ENCODE data around the gene NUDT22. TPM values are rescaled to one million over a fixed set of nuclear protein-coding genes. Genes with fewer than 3 reads are reported as not detected.
"Not testable (repeated sequence)": the region's sequence is repeated elsewhere in the genome, so short reads cannot be mapped to it uniquely, and the experiment has no call there.

NUDT22 gene
- total RNA-seq, 2 donors from 2014 or later, result 78.6 to 92.9 TPM

DNA sequence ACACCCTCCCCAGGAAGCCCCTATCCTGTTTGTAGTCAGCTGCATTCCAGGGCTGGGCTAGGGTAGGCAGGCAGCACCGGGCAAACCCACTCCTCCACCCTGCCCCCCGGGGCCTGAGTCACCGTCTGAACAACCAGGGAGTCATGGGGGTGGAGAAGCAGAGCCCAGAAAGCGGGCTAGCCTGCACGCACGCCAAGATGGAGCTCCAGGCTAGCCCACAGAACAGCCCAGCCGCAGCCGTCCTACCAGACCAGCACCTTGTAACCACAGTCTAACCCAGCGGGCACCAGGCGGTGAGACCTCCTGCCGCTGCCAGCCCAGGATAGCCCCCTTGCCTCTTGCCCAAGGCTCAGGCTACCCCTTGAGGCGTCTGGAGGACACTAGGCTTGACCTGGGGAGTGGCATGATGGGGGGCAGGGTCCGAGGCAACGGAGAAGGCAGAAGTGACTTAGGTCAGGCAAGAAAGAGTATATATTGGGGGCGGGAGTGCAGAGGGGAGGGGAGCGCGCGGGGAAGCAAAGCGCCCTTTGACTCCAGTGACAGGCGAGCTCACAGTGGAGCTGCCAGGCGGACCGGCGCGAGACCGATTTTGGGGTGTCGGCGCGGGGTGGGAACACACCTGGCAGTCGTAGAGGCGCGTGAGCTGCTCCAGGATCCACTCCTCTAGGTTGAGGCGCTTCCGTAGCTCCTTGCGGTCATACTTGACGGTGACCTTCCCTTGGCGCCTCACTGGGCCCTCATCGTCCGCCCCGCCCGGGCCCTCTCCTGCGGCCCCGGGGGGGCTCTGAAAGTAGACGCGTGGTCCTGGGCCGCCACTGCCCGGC is 19.9 kb downstream of the NUDT22 start:
- Mint-ChIP-seq H3K4me3 (peak overlapping the region; percentile 93), H3K36me3 (ENCODE audit: insufficient read depth in 2 of 2) (peaks cover 1% of the 10 kb centered on the region in 2 donors), H3K9me3 (no peaks in the 10 kb centered on the region), H3K27ac (peak overlapping the region; percentile 65), H3K4me1 (ENCODE audit: low read depth) (peaks cover 44% of the 10 kb centered on the region), H3K27me3 (ENCODE audit: low read depth) (no peaks in the 10 kb centered on the region)
- ATAC-seq (replicated peaks in 1 of 2) (peak; percentile 12), DNase-seq (peak; percentile 79 to 88)

DNA sequence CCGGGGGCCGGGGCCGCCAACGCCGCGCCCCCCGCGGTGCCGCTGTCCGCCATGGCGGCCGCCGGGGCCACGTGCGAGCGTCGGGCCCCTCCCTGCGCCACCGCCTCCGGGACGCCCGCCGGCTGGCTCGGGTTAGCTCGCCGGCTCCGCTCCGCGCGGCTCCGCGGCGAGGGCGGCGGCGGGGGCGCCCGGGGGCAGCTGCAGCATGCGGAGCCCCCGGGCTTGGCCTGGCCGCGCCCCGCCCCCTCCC is 20.5 kb downstream of the NUDT22 start:
- not testable (repeated sequence) for H3K27me3 Mint-ChIP-seq (ENCODE audit: low read depth)

DNA sequence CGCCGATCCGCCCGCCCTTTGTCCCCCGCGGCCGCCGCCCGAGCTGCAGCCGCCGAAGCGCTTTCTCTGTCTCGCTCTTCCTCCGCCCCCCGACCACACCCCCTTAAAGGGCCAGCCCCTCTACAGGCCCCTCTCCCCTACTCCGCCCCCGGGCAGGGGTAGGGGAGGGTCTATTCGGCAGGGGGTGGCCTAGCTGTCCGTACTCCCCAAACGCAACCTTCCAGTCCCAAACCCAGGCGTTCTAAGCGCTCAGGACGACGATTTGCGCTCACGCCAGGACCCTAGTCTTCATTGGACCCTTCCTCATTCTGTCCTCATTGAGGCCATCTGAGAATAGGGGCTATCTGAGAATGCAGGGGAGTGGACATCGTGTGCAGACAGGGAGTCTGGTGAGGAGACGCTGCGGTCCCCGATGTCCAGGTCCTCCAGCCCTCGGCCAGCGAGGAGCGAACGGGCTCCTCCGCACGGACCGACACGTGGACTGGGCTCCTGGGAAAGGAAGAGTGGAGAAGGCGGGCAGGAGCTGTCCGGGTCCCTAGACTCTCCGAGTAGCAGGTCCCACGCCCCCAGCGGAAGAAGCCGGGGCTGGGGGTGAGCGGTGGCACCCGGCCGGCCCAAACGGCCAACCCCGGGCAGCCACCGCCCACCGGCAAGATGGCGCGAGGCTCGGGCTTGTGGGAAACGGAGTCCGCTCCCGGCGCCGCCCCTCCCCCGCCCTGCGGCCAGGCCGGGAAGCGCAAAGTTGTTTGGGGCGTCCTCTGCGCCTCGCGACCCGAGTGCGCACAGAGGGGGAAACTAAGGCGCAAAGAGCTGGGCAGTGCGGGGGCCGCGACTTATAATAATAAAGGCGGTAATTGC is 21.0 kb downstream of the NUDT22 start, which contains the start of gene PPP1R14B:
TSS of gene PPP1R14B (minus strand) at position 73 of the 858 bp plus-strand sequence. CDS start 270 bp downstream, outside the sequence.
- peak within 1 kb of the TSS; percentile 65 for H3K27ac Mint-ChIP-seq
- peak; percentile 87 to 91 for DNase-seq

More for the DNA sequence above, 20.5 kb downstream of the NUDT22 start:
- Mint-ChIP-seq H3K4me1 (ENCODE audit: low read depth) (peaks cover 44% of the 10 kb centered on the region), H3K4me3 (peak overlapping the region; percentile 88 to 91)
- H3K36me3 Mint-ChIP-seq (ENCODE audit: insufficient read depth in 2 of 2); H3K27ac Mint-ChIP-seq; H3K9me3 Mint-ChIP-seq; DNase-seq: not testable (repeated sequence)
- peak; percentile 14 to 25 for ATAC-seq (replicated peaks in 1 of 2)

DNA sequence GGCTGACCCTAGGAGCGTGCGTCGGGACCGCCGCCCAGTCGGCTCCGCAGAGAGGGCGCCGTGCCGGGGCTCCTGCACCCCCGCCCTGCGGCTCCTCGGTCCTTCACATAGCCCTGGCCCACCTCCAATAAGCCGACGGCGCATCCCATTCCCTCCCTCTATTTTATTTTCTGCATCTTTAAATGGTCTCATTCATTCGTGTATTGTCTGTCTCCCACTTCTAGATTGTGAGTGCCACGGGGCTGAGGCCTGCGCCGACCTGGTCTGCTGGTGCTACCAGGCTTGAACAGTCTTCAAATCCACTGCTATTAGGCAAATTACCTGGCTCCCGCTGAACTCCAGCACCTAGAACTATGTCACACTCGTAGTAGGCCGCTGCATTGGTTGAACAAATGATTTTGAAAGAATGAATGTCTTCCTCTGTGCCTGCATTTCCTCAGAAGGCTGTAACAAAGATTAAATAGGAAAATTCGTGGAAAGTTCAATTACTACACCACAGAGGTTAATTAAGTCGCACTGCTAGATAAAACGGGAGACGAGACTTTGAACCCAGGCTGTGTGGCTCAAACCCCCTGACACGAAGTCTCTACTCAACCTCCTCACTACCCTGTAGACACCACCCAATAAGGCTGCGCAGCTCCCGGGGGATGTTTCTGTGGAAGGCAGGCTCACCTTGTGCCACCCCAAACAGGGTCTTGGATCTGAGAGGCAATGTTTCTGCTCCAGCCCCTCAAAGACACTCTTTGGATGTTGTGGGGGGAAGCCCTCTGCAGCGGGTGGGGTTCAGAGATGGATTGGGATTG is 21.9 kb downstream of the NUDT22 start:
- no peaks in the 10 kb centered on the region for H3K27me3 Mint-ChIP-seq (ENCODE audit: low read depth)
- H3K9me3 Mint-ChIP-seq, result no peaks in the 10 kb centered on the region
- DNase-seq, result no peak
- no peak overlapping the region for H3K27ac Mint-ChIP-seq
- no peaks in the 10 kb centered on the region for H3K36me3 Mint-ChIP-seq (ENCODE audit: insufficient read depth in 2 of 2)
- peak overlapping the region; percentile 65 to 88 for H3K4me3 Mint-ChIP-seq
- peaks cover 46% of the 10 kb centered on the region for H3K4me1 Mint-ChIP-seq (ENCODE audit: low read depth)
- ATAC-seq (replicated peaks in 1 of 2), result no peak

More for the DNA sequence above, 21.0 kb downstream of the NUDT22 start, which contains the start of gene PPP1R14B:
- ATAC-seq (replicated peaks in 1 of 2), result peak; percentile 66 to 72
- no peaks in the 10 kb centered on the region for H3K36me3 Mint-ChIP-seq (ENCODE audit: insufficient read depth in 2 of 2)
- H3K27me3 Mint-ChIP-seq (ENCODE audit: low read depth), result no peaks in the 10 kb centered on the region
- H3K4me1 Mint-ChIP-seq (ENCODE audit: low read depth), result peaks cover 50% of the 10 kb centered on the region
- H3K9me3 Mint-ChIP-seq, result no peaks in the 10 kb centered on the region
- H3K4me3 Mint-ChIP-seq, result peak within 1 kb of the TSS; percentile 93

DNA sequence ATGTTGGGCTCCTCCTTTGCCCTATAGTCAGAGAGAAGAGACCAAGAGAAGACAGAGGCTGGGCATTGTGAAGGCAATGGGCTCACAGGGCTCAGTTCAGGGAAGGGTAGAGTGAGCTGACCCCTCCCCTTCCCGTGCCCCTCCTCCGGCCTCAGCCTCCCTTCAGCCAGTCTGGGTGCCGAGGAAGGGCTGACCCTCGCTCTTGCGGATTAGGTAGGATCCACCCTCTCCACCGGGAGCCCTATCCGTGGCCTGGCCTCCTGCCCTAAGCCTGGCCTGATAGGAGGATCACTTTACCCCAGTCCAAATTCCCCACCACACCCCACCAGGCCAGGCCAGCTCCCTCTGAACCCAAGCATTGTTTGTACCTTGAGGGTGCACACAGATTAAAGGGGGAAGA is 22.5 kb downstream of the NUDT22 start:
- H3K27ac Mint-ChIP-seq, result no peak overlapping the region
- H3K4me3 Mint-ChIP-seq, result peak overlapping the region in 1 of 2 donors; percentile 88
- ATAC-seq (replicated peaks in 1 of 2) (no peak), DNase-seq (no peak)
- H3K36me3 Mint-ChIP-seq (ENCODE audit: insufficient read depth in 2 of 2), result no peaks in the 10 kb centered on the region
- H3K4me1 Mint-ChIP-seq (ENCODE audit: low read depth), result peaks cover 39% of the 10 kb centered on the region
- H3K9me3 Mint-ChIP-seq, result no peaks in the 10 kb centered on the region
- no peaks in the 10 kb centered on the region for H3K27me3 Mint-ChIP-seq (ENCODE audit: low read depth)

DNA sequence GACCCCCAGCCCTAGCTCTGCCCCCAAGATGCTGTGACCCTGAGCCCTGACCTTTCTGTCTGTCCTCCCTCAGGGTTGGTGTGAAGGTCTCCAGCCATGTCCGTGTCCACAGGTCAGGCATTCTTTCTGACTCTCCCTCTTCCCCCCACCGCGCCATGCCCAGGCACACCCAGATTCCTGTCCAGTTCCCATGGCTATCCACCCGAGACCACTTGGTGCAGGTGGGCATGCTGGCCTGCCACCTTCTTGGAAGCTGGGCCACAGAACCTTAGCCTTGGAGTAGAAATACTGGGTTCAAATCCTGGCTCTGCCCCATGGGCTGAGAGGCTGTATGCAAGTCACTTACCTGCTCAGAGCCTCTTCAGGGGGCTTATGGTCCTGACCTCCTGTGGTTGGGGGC is 23.0 kb downstream of the NUDT22 start:
- Mint-ChIP-seq H3K9me3 (no peaks in the 10 kb centered on the region), H3K27me3 (ENCODE audit: low read depth) (no peaks in the 10 kb centered on the region), H3K4me1 (ENCODE audit: low read depth) (peaks cover 34% of the 10 kb centered on the region), H3K36me3 (ENCODE audit: insufficient read depth in 2 of 2) (no peaks in the 10 kb centered on the region), H3K27ac (no peak overlapping the region), H3K4me3 (peak overlapping the region in 1 of 2 donors; percentile 39)
- ATAC-seq (replicated peaks in 1 of 2) (no peak), DNase-seq (no peak)

DNA sequence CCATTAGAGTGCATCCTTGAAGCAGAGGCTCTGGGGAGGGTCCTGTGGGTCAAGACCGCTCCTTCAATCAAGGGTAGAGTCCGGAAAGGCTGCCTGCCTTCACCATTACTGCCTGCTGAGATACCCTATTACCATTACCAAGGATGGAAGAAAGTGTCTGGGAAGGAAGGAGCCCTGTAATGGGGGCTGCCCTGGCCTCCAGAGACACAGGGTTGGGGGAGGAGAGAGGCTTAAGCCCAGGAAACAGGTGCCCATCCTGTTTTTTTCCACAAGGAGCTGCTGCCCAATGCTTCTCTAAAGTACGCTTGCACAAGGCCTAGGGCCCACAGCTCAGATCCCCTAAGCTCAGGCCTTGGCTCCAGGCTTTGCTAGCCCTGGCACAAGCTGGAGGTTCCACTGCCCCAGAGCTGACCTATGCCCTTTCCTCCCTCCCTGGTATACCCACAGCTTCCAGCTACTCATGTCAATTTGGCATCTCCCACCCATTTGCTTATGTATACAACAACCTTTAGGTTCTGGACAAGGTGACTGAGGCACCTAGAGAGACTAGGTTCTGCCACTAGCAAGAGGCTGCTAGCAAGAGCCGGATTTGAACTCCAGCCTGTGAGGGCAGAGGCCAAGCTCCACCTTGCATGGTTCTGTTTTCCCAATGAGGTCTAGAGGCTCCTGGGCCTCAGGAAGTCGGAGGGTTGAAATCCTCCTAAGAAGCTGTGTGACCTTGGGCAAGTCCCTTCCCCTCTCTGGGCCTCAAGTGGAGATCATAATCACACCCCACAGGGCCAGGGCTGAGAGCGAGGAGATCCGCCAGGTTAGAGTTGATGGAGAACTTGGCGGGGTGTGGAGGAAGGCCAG is 23.7 kb downstream of the NUDT22 start:
- Mint-ChIP-seq H3K27ac (no peak overlapping the region), H3K4me1 (ENCODE audit: low read depth) (peaks cover 32% of the 10 kb centered on the region), H3K27me3 (ENCODE audit: low read depth) (no peaks in the 10 kb centered on the region), H3K36me3 (ENCODE audit: insufficient read depth in 2 of 2) (no peaks in the 10 kb centered on the region), H3K9me3 (no peaks in the 10 kb centered on the region), H3K4me3 (peak overlapping the region; percentile 62 to 87)
- no peak for ATAC-seq (replicated peaks in 1 of 2)
- no peak for DNase-seq

DNA sequence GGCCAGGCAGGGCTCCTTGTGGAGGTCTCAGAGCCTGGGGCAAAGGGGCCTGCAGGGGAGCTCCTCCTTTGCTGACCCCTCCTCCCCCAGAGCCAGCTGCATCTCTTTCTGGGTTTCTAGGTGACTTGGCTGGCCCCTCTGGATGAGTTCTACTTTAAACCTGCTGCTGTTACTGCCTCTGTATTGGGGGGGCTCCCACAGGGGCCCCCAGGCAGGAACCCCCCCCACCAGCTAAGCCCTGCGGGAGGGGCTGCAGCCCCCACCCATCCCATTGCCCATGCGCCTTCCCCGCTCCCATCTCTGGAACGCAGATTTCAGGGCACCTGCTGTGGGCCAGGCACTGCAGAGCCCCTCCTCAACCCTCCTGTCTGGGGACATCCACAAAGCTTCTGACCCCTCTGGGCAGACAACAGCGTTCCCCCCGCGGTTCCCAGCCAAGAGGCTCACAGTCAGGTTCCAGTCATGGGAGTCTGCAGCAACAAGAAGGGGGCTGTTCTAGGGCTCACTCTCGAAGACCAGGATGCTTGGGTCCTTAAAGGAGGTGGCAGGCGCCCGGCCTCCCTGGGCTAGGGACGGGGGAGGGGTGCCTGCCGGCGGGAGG is 24.4 kb downstream of the NUDT22 start:
- ATAC-seq (replicated peaks in 1 of 2) (peak in 1 of 2 donors; percentile 1), DNase-seq (no peak)
- Mint-ChIP-seq H3K9me3 (no peaks in the 10 kb centered on the region), H3K36me3 (ENCODE audit: insufficient read depth in 2 of 2) (no peaks in the 10 kb centered on the region), H3K27me3 (ENCODE audit: low read depth) (no peaks in the 10 kb centered on the region), H3K4me3 (peak overlapping the region; percentile 81 to 87), H3K4me1 (ENCODE audit: low read depth) (peaks cover 32% of the 10 kb centered on the region), H3K27ac (no peak overlapping the region)

DNA sequence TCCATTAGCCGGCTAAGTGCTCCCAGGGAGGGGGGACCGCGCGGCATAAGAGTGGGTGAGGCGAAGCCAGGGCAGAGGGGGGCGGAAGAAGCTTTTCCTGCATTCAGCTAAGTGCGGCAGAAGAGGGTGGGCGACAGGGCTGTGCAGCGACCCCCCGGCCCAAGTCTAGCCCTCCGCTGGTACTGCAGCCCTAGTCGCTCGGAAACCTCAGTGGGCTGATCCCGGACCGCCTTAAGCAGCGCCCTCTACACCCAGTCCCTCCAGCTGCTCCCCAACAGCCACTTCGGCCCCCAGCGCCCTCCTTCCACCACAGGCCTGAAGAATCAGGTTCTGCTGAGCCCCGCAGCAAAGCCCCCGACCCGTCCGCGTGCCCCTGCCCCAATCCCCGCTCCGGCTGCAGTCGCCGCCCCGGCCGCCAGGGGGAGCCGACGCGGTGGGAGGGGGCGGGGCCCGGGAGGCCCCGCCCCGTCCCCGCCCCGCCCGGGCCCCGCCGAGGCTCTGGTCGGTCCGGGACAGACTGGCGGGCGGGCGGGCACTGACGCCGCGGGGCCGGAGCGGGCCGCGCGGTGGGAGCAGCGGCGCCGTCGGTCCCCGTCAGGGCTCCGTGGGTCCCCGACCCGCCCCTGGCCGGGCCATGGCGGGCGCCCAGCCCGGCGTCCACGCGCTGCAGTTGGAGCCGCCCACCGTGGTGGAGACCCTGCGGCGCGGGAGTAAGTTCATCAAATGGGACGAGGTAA is 25.1 kb downstream of the NUDT22 start, which contains the start of gene PLCB3:
TSS of gene PLCB3 (plus strand) at position 515 of the 737 bp plus-strand sequence. CDS start at position 635, 120 bp downstream.
- DNase-seq (peak; percentile 61 to 77), ATAC-seq (replicated peaks in 1 of 2) (peak; percentile 71 to 72)
- peaks cover 32% of the 10 kb centered on the region for H3K4me1 Mint-ChIP-seq (ENCODE audit: low read depth)
- no peaks in the 10 kb centered on the region for H3K9me3 Mint-ChIP-seq
- no peaks in the 10 kb centered on the region for H3K36me3 Mint-ChIP-seq (ENCODE audit: insufficient read depth in 2 of 2)
- H3K27me3 Mint-ChIP-seq (ENCODE audit: low read depth), result no peaks in the 10 kb centered on the region
- H3K4me3 Mint-ChIP-seq, result peak within 1 kb of the TSS; percentile 95
- peak within 1 kb of the TSS; percentile 80 for H3K27ac Mint-ChIP-seq

DNA sequence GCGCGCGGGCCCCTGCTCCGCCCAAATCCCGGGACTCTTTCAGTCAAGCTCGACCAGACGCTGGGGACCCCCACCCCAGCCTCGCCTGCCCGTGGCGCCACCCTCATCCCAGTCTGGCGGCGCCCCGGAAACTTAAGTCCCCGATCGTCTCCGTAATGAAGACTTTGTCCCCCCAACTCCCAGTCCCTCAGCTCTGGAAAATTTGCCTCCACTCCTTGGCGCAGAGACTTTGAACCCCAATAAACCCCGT is 25.6 kb downstream of the NUDT22 start:
- Mint-ChIP-seq H3K27me3 (ENCODE audit: low read depth) (no peaks in the 10 kb centered on the region), H3K9me3 (no peaks in the 10 kb centered on the region), H3K4me3 (peak overlapping the region; percentile 95), H3K27ac (peak overlapping the region; percentile 80), H3K36me3 (ENCODE audit: insufficient read depth in 2 of 2) (no peaks in the 10 kb centered on the region), H3K4me1 (ENCODE audit: low read depth) (peaks cover 32% of the 10 kb centered on the region)
- ATAC-seq (replicated peaks in 1 of 2), result no peak
- DNase-seq, result no peak

DNA sequence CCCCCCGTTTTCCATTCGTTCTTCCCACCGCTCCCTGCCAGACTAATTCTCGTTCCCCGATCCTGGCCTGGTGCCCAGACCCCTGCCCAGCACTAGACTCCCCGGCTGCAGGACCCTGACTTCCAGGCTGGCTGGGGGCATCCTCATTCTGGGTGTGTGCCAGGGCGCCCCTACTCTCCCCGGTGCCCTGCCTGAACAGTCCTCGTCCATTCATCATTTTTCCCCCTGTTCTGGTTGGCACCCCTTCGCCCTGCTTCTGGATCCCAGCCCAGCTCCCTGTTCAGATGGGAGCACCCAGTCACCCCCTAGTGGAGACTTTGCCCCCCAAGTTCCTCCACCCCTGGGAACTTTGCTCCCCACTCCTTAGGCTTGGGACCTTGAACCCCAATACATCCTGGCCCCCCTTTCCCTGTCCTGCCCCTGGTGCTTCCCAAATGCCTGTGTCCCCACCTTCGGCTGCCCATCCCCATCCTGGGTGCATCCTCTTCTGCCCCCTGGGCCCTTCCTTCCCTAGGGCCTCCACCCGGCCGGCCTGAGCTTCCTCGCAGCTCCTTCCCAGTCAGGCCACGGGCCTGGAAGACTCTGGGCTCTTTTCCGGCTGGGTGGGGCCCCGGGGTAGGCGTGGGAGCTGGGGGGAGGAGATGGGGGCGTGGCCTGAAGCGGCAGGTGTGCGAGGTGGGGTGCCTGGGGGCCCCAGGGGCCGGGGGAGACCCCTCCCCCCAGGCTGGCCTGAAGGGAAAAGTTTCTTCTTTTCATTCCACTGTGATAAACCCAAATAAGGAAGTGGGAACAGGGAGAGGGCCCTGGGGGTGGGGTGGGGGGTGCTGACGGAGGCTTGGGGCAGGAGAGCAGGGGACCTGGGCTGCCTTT is 26.2 kb downstream of the NUDT22 start:
- Mint-ChIP-seq H3K4me1 (ENCODE audit: low read depth) (peaks cover 32% of the 10 kb centered on the region), H3K36me3 (ENCODE audit: insufficient read depth in 2 of 2) (no peaks in the 10 kb centered on the region), H3K9me3 (no peaks in the 10 kb centered on the region), H3K4me3 (peak overlapping the region; percentile 95), H3K27me3 (ENCODE audit: low read depth) (no peaks in the 10 kb centered on the region), H3K27ac (peak overlapping the region; percentile 80)
- DNase-seq (peak in 1 of 2 donors; percentile 22), ATAC-seq (replicated peaks in 1 of 2) (no peak)
